DND-41 (cell line): ENCODE results near the gene RNF148.

Source experiments
- EZH2 ChIP-seq: IDR thresholded peaks from 3 replicates; pipeline ENCODE4 v1.6.1; 2012; ENCODE audit warnings: borderline replicate concordance, low read depth, mild to moderate bottlenecking, moderate library complexity, low read length, inconsistent platforms; ENCODE audit not compliant: severe bottlenecking
- TF ChIP-seq, protein P1 (sequence below): IDR thresholded peaks from 2 replicates; pipeline ENCODE4 v1.5.1; 2012; ENCODE audit warnings: borderline replicate concordance, low read length, moderate library complexity, mild to moderate bottlenecking; ENCODE audit not compliant: poor library complexity, severe bottlenecking; ENCODE audit errors: extremely low read depth

DNA sequence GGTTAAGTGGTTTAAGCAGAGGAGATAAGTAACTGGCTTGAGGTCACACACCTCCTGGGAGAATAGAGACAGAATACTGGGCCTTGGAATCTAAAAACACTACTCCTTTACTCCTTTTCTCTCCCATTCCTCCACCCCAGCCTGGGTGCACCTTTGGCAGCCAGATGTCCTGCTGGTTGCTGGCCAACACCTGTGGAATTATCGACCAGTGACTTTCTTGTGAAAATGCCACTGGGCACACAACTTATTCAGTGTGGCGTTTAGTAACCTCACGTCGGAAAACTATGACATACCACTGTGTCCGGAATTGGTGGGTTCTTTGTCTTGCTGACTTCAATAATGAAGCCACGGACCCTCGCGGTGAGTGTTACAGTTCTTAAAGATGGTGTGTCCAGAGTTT, 30.2 kb downstream of the RNF148 start:
- TF ChIP-seq, protein P1, sequence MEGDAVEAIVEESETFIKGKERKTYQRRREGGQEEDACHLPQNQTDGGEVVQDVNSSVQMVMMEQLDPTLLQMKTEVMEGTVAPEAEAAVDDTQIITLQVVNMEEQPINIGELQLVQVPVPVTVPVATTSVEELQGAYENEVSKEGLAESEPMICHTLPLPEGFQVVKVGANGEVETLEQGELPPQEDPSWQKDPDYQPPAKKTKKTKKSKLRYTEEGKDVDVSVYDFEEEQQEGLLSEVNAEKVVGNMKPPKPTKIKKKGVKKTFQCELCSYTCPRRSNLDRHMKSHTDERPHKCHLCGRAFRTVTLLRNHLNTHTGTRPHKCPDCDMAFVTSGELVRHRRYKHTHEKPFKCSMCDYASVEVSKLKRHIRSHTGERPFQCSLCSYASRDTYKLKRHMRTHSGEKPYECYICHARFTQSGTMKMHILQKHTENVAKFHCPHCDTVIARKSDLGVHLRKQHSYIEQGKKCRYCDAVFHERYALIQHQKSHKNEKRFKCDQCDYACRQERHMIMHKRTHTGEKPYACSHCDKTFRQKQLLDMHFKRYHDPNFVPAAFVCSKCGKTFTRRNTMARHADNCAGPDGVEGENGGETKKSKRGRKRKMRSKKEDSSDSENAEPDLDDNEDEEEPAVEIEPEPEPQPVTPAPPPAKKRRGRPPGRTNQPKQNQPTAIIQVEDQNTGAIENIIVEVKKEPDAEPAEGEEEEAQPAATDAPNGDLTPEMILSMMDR, result no peak
- no peak for TF ChIP-seq EZH2
